Prostate gland (tissue), 2 donors: ENCODE measurements around the gene AUTS2. TPM values are rescaled to one million over a fixed set of nuclear protein-coding genes. Genes with fewer than 3 reads are reported as not detected.

Experiments
- DNase-seq: peaks from one replicate; pipeline ENCODE4 v3.0.0-alpha.2; 2019; ENCODE audit warnings: low spot score
- H3K27ac ChIP-seq, 2 donors: fragments of 200-600 bp; sonication (generic); 2 replicates each; pipeline ENCODE4 v1.5.1; 2017 to 2019
- H3K27me3 ChIP-seq: fragments of 200-600 bp; sonication (generic); replicated peaks from 2 replicates; pipeline ENCODE4 v1.5.1; 2019; ENCODE audit not compliant: insufficient read depth
- H3K36me3 ChIP-seq, 2 donors: fragments of 200-600 bp; sonication (generic); 1 replicate in 1 of 2; 2 replicates in 1 of 2; pipeline versions ENCODE4 v1.5.1 to v1.8.1; 2017 to 2019
- H3K4me1 ChIP-seq: fragments of 200-600 bp; sonication (generic); replicated peaks from 2 replicates; pipeline ENCODE4 v1.5.1; 2019
- H3K4me3 ChIP-seq, 2 donors: fragments of 200-600 bp; sonication (generic); 2 replicates each; pipeline ENCODE4 v1.5.1; 2017 to 2019
- H3K9me3 ChIP-seq: fragments of 200-600 bp; sonication (generic); 2 replicates; pipeline ENCODE4 v1.5.1; 2017
- CTCF ChIP-seq, 4 experiments: fragments of 200-600 bp in 2 of 4; fragments of 450-650 bp in 2 of 4; sonication (generic) in 2 of 4; IDR thresholded peaks; 1 replicate in 3 of 4; 2 replicates in 1 of 4; pipeline ENCODE4 v1.5.1; 2016 to 2019; ENCODE audit warnings: antibody characterized with exemption in 4 of 4, mild to moderate bottlenecking in 2 of 4, moderate library complexity in 2 of 4
- POLR2A ChIP-seq: fragments of 450-650 bp; IDR thresholded peaks from one replicate; pipeline ENCODE4 v1.6.1; 2016; ENCODE audit warnings: antibody characterized with exemption, mild to moderate bottlenecking
- POLR2AphosphoS5 ChIP-seq: sonication (generic); formaldehyde crosslinking; IDR thresholded peaks from one replicate; pipeline ENCODE4 v1.6.1; 2017; ENCODE audit warnings: antibody characterized with exemption
- WGBS: methylation state at CpG from one replicate; pipeline ENCODE4 v1.1.5; 2018; 5-methylcytosine and 5-hydroxymethylcytosine counted together
- intact Hi-C: fragments of 100-400 bp; cut with DNase I; formaldehyde crosslinking; loops from one replicate; pipeline ENCODE4 v1.14.2; 2022
- total RNA-seq, 2 donors: library from RNA; depleted of rRNA; stranded (reverse); fragments of >200 nt; gene quantifications; one replicate each; pipeline ENCODE4 v1.1.0, GENCODE V29; 2016

The AUTS2 gene
- total RNA-seq, 2 donors from 2014 or later = 25.0 to 55.2 TPM

- TF ChIP-seq POLR2A (no peak), POLR2AphosphoS5 (no peak), CTCF (IDR thresholded peaks at IDR 0.05) (no peak)
- Histone ChIP-seq H3K36me3 (no peaks in the 10 kb centered on the region), H3K27me3 (no peaks in the 10 kb centered on the region), H3K4me1 (no peaks in the 10 kb centered on the region), H3K9me3 (no peaks in the 10 kb centered on the region), H3K27ac (no peak overlapping the region), H3K4me3 (no peak overlapping the region)
- intact Hi-C loops = no loop called here
- no peak for DNase-seq
- 95% methylated on average over 2 of the region's 2 CpGs for WGBS
Observed at GRCh38 chr7:70314221-70314620, 715.9 kb downstream of the AUTS2 start.

GRCh38 chr7:70316745-70317144, 718.5 kb downstream of the AUTS2 start:
- Histone ChIP-seq H3K9me3 (no peaks in the 10 kb centered on the region), H3K27ac (no peak overlapping the region), H3K36me3 (no peaks in the 10 kb centered on the region), H3K4me3 (no peak overlapping the region), H3K27me3 (no peaks in the 10 kb centered on the region), H3K4me1 (no peaks in the 10 kb centered on the region)
- no peak for DNase-seq
- TF ChIP-seq CTCF (IDR thresholded peaks at IDR 0.05) = no peak
- TF ChIP-seq POLR2AphosphoS5 = no peak
- no peak for TF ChIP-seq POLR2A
- 84% methylated on average over 7 of the region's 7 CpGs for WGBS
- intact Hi-C loops = no loop called here

GRCh38 chr7:70317356-70317755, 719.1 kb downstream of the AUTS2 start:
- TF ChIP-seq CTCF (IDR thresholded peaks at IDR 0.05) = no peak
- no peak for TF ChIP-seq POLR2A
- Histone ChIP-seq H3K4me3 (no peak overlapping the region), H3K4me1 (no peaks in the 10 kb centered on the region), H3K27ac (no peak overlapping the region), H3K9me3 (no peaks in the 10 kb centered on the region), H3K27me3 (no peaks in the 10 kb centered on the region), H3K36me3 (no peaks in the 10 kb centered on the region)
- 52% methylated on average over 2 of the region's 2 CpGs for WGBS
- intact Hi-C loops = no loop called here
- DNase-seq = no peak

GRCh38 chr7:70318511-70318910, 720.2 kb downstream of the AUTS2 start:
- DNase-seq = no peak
- TF ChIP-seq POLR2AphosphoS5 (no peak), CTCF (IDR thresholded peaks at IDR 0.05) (no peak), POLR2A (no peak)
- H3K36me3 ChIP-seq = no peaks in the 10 kb centered on the region
- no peak overlapping the region for H3K4me3 ChIP-seq
- no peaks in the 10 kb centered on the region for H3K9me3 ChIP-seq
- H3K27me3 ChIP-seq = no peaks in the 10 kb centered on the region
- H3K4me1 ChIP-seq = no peaks in the 10 kb centered on the region
- intact Hi-C loops = no loop called here
- 37% methylated on average over 1 of the region's 1 CpG for WGBS
- H3K27ac ChIP-seq = no peak overlapping the region

- WGBS = 71% methylated on average over 2 of the region's 2 CpGs
Observed at GRCh38 chr7:70319057-70319456, 720.8 kb downstream of the AUTS2 start.

More at GRCh38 chr7:70319057-70319456, 720.8 kb downstream of the AUTS2 start:
- Histone ChIP-seq H3K9me3 (no peaks in the 10 kb centered on the region), H3K27me3 (no peaks in the 10 kb centered on the region), H3K27ac (no peak overlapping the region), H3K36me3 (no peaks in the 10 kb centered on the region), H3K4me1 (no peaks in the 10 kb centered on the region), H3K4me3 (no peak overlapping the region)
- TF ChIP-seq CTCF (IDR thresholded peaks at IDR 0.05) (no peak), POLR2AphosphoS5 (no peak), POLR2A (no peak)
- intact Hi-C loops = no loop called here
- no peak for DNase-seq
